DMS153 treated with DMSO at 0.1 percent for 48 hours (cell line): ENCODE data around the gene AKAP1.

Experiments used
- DNase-seq: peaks from one replicate; lab custom pipeline; 2025; ENCODE audit not compliant: unreplicated experiment; lab: John Stamatoyannopoulos, UW

Gene AKAP1

DNA sequence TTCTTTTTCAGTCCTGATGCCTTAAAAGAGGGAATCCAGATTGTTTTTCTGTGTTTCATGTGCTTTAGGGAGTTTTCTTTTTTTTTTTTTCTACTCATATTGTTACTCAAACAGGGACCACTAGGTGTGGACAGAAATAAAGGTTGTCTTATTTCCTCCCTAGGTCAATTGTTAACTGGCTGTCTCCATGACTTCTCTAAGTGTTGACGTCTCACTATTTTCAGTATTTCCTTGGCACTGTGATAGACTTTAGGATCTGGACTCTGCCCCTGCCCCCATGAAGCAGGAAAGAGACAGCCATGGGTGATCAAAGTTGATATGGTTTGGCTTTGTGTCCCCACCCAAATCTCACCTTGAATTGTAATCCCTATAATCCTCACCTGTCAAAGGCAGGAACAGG is 73.7 kb downstream of the AKAP1 start:
- no peak for DNase-seq

- DNase-seq = no peak
Measured at GRCh38 chr17:57160624-57161023, 75.6 kb downstream of the AKAP1 start.

- no peak for DNase-seq
Measured at GRCh38 chr17:57164814-57165213, 79.8 kb downstream of the AKAP1 start.

DNA sequence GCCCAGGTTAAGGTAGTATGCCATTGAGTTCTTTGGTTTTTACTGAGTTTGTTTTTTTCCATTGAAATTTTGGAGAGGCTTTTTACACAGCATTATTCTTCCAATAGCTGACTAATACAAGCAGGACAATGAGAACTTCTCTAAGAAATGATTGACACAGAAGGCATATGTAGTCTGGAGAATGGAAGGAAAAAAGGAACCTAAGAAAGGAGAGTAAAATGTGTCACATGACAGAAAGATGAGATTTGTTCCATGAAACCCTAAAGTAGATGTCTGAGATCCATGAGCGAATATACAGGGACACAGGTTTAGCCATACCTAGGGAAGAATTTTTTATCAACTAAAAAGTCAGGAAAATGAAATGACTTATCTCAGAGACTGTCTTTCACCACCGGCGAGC is 80.7 kb downstream of the AKAP1 start:
- DNase-seq = no peak

DNA sequence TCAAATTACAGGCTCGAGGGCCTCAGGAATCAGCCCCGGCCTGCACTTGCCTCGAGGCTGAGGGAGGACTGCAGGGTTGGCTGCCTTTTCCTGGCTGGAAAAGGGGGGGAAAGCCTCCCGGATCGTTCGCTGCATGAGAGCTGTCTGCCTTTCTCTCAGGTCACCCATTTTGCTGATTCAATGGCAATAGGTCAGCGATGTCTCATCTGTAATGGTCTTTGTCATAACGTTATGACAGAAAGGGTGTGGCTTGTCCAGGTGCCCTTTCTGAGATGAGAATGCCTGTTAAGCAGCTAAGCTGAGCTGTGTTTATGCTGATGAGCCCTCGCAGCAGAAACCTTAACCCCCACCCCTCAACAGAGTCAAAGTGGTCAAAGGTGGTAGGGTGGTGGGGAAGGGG is 81.8 kb downstream of the AKAP1 start:
- no peak for DNase-seq

DNA sequence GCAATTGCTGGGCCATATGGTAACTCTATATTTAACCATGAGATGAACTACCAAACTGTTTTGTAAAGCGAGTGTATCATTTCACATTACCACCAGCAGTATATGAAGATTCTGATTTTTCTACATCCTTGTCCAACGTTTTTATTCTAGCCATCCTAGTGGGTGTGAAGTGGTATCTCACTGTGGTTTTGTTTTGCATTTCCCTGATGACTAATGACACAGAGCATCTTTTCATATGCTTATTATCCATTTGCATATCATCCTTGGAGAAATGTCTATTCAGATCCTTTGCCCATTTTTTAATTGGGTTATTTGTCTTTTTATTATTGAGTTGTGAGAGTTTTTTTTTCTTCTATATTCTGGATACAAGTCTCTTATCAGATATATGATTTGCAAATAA is 83.6 kb downstream of the AKAP1 start:
- no peak for DNase-seq

GRCh38 chr17:57170866-57171265 is 85.8 kb downstream of the AKAP1 start:
- no peak for DNase-seq
